HG02678 (cell line): ENCODE results near the gene SCAMP3.
A peak's percentile ranks its signal among the peaks of the same experiment; 100 is the strongest.
"Not testable (repeated sequence)": the region's sequence is repeated elsewhere in the genome, so short reads cannot be mapped to it uniquely, and the experiment has no call there.

ENCODE experiments used
- ATAC-seq: cut with Tn5 transposase; IDR thresholded peaks from one replicate; pipeline ENCODE4 v1.9.1; 2021; ENCODE audit warnings: mild to moderate bottlenecking, moderate library complexity; ENCODE audit not compliant: unreplicated experiment

Gene SCAMP3

DNA sequence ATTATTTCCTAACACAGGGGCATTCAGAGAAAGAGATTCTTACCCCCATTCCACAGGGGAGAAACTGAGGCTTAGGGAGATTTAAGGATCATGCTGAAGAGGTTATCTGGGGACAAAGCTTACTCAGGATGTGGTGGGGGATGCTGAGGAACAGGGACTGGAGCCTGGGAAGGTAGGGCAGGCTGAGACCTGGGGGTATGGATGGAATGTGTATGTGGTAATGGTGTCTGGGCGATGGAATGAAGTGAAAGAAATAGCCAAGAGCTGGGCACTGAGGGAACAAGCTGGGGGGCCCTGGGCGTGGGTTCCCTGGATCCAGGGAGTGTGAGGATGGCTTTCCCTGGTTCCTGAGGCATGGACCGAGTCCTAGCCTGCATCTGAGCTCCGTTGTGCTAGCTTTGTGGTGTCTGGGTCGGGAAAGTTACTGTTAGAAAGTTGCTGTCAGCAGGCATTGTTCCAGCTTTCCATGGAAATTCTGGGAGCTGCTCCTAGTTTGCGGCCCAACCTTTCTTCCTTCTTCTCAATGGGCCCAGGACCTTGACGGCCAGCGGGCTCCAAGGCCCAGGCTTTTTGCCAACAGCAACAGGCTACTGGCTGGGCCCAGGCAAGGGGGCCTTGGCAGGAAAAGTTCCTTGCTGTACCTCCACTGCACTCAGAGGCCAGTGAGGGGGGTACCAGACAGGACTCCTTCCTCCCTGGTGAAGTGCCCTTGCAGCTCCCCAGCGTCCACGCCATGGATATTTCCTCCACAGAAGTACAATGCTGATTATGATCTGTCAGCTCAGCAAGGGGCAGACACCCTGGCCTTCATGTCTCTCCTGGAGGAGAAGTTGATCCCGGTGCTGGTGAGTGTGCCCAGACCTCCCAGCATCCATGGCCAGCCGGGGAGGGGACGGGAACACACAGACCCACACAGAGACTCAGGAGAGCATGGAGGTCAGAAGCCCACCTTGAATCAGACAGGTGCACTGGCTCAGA lies 29.9 kb downstream of the SCAMP3 start:
- not testable (repeated sequence) for ATAC-seq

DNA sequence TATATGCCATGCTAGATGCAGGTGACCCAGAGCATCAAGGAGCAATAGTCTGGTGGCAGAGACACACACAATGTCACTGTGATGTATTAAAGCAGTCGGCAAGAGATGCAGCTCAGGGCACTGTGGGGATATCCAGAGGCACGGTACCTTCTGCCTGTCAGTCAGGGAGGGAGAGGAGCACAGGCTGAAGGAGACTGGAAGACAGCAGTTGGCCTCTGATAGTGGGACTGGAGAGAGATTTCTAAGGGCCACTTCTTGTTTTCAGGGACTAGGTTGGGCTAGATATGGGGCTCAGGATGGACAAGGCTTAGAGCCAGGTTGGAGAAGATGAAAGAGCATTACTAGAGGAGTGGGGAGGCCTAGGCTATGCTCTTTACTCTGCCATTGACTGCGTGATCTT lies 30.9 kb downstream of the SCAMP3 start:
- ATAC-seq, result not testable (repeated sequence)

DNA sequence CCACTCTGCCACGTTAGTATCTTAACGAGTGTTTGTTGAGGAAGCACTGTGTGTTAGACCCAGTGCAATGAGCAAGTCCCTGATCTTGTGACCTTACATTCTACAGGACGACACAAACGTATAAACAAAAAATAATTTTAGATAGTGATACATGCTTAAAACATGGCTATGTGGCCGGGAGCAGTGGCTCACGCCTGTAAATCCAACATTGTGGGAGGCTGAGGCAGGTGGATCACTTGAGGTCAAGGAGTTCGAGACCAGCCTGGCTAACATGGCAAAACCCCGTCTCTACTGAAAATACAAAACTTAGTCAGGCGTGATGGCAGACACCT lies 34.1 kb downstream of the SCAMP3 start:
- no peak for ATAC-seq

DNA sequence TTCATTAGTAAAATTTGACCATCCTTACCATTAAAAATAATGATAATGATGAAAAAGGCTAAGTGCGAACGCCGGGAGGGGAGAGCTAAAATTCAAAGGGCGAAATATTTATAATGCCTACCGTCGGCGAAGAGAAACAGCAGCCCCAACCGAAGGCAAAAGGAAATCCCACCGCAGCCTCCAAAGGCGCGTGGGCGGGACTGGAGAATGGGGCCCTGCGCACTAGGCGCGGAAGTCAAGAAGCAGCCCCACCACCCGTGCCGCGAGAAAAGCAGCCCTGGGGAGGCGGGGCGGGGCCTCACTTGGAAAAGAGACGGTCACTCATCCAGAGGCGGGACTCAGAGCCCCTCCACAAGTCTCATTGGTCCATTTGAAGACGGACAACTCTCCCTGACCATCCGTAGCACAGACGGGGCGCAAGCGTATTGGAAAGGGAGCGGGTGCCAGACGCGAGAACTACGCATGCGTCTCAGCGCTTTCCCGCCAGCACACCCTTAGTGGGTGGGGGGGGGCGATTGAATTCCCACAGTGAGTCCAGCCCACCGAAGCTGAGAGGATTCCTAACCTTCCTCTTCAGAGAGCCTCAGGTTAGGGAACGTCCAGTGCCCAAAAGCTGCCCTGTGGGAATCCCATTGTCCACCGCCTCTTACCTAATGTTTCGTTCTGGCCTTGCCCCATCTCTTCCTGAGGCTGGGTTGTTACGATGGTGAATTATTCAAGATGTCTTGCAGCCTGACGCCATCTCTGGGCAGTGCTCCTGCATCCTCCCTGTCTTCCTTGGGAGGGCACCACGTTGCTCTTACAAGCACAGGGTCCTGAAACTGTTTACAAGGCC lies 34.7 kb downstream of the SCAMP3 start:
- peak; percentile 96 for ATAC-seq

DNA sequence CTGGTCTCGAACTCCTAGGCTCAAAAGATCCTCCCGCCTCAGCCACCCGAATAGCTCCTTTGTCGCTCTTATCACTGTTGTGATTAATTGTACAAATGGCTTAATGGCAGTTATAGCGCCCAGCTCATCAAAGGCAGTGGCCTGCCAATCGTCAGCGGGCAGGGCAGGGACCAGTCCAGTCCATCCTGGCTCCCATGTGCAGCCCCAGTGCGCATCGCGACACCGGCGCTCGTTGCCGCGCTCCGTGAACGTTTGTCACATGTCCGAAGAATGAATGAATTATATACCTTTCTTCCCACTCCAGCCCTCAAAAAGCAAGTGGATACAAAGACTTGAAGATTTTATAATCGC lies 35.3 kb downstream of the SCAMP3 start:
- no peak for ATAC-seq

DNA sequence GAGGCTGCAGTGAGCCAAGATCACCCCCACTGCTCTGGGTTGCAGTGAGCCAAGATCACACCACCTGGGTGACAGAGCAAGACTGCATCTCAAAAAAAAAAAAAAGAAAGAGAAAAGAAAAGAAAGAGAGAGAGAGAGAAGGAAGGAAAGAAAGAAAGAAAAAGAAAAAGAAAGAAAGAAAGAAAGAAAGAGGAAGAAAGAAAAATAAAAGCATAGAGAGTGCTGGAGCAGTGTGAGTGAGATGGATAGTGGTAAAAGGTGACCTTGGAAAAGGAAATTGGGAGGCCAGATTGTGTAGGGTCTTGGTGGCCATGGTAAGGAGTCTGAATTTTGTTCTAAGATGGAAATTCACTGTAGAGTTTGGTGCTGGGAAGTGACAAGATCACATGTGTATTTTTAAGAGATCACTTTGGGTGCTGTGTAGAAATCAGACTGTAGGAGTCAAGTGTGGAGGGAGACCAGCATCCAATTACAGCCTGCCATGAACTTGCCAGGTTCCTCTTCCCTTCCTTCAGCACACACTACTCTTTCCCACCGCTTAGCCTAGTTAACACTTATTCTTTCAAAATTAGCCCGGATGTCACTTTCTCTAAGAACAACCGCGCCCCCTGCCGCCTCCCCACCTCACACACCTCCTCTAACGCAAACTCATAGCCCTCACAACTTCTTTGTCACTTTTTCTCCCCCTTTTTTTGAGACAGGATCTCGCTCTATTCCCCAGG lies 35.8 kb downstream of the SCAMP3 start:
- ATAC-seq, result peak; percentile 31

DNA sequence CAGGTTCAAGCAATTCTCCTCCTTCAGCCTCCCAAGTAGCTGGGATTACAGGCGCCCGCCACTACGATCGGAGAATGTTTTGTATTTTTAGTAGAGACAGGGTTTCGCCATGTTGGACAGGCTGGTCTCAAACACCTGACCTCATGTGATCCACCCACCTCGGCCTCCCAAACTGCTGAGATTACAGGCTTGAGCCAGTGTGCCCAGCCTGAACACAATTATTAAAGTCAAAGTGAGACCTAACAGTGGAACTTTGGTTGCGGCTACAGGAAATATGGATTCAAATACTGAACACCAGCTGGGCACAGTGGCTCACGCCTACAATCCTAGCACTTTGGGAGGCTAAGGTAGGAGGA lies 36.8 kb downstream of the SCAMP3 start:
- not testable (repeated sequence) for ATAC-seq

DNA sequence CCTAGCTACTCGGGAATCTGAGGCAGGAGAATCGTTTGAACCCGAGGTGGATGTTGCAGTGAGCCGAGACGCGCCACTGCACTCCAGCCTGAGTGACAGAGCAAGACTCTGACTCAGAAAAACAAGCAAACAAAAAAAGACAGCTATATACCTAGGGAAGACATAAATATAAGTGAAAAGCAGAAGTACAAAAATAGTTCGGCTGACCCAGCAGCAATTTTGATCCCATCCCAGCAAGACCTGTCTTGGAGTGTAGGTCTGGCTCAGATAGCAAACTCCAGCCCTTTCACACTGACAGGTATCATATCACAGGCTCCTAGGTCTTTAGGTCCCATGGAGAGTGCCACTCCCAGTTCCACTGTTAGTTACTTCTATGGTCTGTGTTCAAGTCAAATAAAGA lies 39.1 kb downstream of the SCAMP3 start:
- no peak for ATAC-seq

DNA sequence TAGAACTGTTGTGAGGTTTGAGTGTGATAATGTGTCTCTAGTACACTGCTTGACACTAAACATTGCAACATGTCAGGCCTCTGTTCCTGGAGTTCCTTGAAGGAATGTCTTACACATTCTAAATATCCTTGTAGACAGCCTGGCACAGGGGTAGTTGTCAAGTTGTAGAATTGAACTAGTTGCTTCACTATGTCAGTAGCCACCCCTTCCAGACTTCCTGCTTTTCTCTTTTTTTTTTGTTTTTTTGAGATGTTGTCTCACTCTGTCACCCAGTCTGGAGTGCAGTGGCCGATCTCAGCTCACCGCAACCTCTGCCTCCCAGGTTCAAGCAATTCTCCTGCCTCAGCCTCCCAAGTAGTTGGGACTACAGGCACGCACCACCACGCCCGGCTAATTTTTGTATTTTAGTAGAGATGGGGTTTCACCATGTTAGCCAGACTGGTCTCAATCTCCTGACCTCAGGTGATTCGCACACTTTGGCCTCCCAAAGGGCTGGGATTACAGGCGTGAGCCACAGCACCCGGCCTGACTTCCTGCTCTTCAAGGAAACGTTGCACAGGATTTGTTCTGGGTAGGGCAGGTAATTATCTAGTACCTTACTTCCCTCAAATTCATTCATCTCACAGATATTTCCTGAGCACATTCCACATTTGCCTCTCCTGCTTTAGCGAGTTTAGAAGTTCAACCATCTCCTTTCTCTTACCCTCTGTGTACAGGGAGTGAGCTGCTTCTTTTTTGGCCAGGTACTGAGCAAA lies 41.8 kb downstream of the SCAMP3 start:
- ATAC-seq, result not testable (repeated sequence)

DNA sequence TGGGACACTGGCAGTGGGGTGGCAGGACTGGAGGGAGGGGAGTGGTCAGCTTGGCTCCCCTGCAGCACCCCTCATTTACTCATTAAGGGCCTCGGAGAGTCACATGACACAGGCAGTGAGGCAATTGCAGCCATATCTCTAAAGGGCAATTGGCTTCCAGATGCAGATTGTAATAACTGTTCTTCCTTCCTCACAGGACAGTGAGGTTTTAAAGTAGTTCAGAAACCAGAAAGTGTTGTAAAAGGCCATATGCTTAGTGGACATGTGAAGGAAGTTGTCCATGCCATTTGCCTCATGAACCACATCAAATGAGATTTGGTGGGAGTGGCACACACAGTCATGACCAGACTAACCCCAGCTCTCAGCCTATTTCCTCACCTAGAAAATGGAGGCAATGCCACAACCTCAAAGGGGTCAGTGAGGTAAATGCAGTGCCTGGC lies 42.5 kb downstream of the SCAMP3 start:
- no peak for ATAC-seq

DNA sequence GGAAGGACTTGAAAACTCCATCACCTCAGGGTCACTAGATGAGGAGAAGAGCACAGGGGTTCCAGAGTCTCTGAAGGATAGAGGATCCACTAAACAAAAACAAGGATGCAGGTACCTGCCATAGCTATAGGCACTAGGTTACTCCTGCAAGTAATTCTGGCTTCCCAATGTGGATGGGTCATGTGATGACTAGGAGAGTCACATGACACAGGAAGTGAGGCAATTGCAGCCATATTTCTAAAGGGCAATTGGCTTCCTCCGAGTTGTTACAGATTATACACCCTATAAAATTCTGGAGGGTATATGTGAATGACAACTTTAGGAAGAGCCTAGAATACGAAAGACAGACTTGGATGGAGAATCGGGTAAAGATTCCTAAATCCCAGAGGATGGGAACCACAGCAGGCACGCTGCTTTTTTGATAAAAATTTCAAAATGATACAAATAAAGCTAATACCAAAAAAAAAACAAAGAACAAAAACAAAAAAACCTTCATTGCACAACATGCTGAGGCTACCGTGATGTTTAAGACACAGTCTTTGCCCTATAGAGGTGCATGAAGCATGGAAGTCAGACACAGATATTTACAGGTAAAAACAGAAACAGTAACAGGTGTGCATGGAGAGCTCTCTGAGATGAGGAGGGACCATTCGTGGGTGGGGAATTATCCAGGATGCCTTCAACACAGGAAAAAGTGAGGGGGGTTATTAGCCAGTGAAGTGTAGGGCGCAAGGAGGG lies 43.1 kb downstream of the SCAMP3 start:
- ATAC-seq, result no peak

DNA sequence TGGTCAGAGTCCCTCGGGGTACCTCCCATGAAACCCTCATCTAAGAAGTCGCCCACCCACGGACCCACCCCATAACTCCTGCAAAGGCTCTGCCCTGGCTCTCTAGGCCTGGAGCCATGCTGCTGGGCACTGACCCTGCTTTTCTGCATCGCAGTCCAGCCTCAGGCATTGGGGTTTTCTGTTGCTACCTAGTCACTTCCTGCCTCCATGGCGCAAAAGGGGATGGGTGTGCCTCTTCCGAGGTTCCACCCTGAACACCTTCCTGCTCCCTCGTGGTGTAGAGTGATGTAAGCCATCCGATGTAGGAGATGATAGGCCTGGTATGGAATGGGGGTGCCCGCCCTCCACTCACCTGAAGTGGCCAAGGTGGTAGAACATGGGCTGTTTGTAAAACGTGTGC lies 47.5 kb downstream of the SCAMP3 start:
- not testable (repeated sequence) for ATAC-seq

DNA sequence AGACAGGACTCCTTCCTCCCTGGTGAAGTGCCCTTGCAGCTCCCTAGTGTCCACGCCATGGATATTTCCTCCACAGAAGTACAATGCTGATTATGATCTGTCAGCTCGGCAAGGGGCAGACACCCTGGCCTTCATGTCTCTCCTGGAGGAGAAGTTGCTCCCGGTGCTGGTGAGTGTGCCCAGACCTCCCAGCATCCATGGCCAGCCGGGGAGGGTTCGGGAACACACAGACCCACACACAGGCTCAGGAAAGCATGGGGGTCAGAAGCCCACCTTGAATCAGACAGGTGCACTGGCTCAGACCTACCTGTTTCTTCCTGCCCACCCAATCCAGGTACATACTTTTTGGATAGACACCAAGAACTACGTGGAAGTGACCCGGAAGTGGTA lies 50.1 kb downstream of the SCAMP3 start:
- ATAC-seq, result not testable (repeated sequence)

DNA sequence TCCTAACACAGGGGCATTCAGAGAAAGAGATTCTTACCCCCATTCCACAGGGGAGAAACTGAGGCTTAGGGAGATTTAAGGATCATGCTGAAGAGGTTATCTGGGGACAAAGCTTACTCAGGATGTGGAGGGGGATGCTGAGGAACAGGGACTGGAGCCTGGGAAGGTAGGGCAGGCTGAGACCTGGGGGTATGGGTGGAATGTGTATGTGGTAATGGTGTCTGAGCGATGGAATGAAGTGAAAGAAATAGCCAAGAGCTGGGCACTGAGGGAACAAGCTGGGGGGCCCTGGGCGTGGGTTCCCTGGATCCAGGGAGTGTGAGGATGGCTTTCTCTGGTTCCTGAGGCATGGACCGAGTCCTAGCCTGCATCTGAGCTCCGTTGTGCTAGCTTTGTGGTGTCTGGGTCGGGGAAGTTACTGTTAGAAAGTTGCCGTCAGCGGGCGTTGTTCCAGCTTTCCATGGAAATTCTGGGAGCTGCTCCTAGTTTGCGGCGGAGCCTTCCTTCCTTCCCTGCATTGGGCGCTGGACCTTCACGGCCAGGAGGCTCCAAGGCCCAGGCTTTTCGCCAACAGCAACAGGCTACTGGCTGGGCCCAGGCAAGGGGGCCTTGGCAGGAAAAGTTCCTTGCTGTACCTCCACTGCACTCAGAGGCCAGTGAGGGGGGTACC lies 50.6 kb downstream of the SCAMP3 start:
- ATAC-seq, result not testable (repeated sequence)

DNA sequence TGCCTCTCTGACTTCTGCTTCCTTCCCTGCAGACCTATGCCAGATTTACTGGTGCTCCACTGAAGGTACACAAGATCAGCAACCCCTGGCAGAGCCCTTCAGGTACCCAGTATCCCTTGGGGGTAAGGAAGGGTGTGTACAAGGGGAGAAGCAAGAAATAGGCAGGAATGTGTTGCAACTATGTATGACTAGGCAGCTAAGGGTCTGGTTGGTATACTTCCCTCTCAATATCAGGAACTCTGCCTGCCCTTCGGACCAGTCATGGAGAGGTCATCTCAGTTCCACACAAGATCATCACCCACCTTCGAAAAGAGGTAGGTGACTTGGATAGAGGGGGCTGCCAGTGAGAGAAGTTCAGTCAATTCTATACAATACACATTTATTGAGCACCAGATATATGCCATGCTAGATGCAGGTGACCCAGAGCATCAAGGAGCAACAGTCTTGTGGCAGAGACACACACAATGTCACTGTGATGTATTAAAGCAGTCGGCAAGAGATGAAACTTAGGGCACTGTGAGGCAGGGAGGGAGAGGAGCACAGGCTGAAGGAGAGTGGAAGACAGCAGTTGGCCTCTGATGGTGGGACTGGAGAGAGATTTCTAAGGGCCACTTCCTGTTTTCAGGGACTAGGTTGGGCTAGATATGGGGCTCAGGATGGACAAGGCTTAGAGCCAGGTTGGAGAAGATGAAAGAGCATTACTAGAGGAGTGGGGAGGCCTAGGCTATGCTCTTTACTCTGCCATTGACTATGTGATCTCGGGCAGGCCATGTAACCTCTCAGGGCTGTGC lies 51.7 kb downstream of the SCAMP3 start:
- no peak for ATAC-seq

DNA sequence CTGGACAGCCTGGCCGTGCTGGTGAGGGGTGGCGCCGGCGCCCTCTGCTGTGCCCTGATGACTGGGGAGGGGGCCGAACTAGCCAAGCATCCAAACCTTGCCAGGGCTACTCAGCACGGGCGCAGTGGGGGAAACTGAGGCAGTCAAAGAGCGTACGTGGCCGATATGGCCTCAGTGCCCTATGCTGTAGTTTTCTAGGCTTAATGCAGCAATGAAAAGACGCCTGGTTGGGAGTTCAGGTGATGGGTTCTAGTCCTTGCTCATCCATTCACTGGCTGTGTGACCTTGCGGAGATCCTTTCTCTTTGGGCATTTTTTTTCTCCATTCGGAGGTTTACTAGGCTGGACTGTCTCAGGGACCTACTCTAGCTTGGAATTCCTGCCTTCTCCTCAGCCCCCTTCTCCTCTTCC lies 52.8 kb downstream of the SCAMP3 start:
- no peak for ATAC-seq

DNA sequence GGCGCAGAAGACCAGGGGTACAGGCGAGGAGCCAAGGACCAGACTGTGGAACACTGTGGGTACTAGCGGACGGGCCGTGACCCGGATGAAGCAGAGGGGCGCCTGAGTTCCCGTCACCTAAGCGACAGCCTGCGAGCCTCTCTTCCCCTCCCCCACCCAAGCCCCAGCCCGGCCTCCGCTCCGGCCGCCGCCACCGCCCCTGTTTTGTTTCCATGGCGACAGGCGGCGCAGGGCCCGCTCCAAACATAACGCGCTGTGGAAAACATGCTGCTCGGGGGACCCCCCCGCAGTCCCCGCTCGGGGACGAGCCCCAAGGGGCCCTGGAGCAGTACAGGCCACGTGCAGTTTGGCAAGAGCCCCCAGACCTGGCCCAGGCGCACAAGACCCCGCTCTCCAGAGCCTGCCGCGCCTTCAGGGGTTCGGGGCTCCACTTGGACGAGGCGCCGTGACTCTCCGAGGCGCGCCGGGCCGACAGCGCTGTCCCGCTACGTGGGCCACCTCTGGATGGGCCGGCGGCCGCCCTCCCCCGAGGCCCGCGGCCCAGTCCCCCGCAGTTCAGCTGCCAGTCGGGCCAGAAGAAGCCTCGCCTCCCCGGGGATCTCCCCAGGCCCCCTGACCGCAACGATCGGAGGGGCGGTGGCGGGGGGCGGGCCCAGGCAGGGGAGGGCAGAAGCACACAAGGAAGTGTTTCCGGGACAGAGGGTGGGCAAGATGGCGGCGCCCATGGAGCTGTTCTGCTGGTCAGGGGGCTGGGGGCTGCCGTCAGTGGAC lies 53.4 kb downstream of the SCAMP3 start, which contains the start of gene MTX1:
Gene MTX1 (plus strand): TSS at position 155 of the 771 bp plus-strand sequence. CDS start 110 bp downstream, at position 265.
- peak; percentile 83 for ATAC-seq
